K562 (cell line): ENCODE results near the gene VPS26A. TPM values are rescaled to one million over a fixed set of nuclear protein-coding genes. Genes with fewer than 3 reads are reported as not detected.

Source experiments
- ATF7 ChIP-seq: fragments of 450-650 bp; IDR thresholded peaks from 2 replicates; pipeline ENCODE4 v1.7.1; 2014; ENCODE audit warnings: mild to moderate bottlenecking, moderate library complexity
- ESRRA ChIP-seq: fragments of 450-650 bp; IDR thresholded peaks from 2 replicates; pipeline ENCODE4 v1.6.1; 2014; ENCODE audit warnings: low read depth, mild to moderate bottlenecking, moderate library complexity, borderline replicate concordance
- HDAC2 ChIP-seq: fragments of 450-650 bp; IDR thresholded peaks from 2 replicates; pipeline ENCODE4 v1.6.1; 2016; ENCODE audit warnings: mild to moderate bottlenecking
- HEY1 ChIP-seq: fragments of 250-450 bp; sonication (Bioruptor Pico); IDR thresholded peaks from 2 replicates; pipeline ENCODE4 v1.5.0; 2020; ENCODE audit warnings: mild to moderate bottlenecking, moderate library complexity, borderline replicate concordance
- NFIC ChIP-seq: fragments of 450-650 bp; IDR thresholded peaks from 2 replicates; pipeline ENCODE4 v1.6.1; 2017; ENCODE audit warnings: mild to moderate bottlenecking, inconsistent platforms
- RBM14 ChIP-seq: fragments of 200-400 bp; formaldehyde crosslinking; IDR thresholded peaks from 2 replicates; pipeline ENCODE4 v1.6.1; 2018; ENCODE audit warnings: low read depth, mild to moderate bottlenecking, low read length, moderate library complexity, borderline replicate concordance; ENCODE audit not compliant: insufficient read depth
- RBM34 ChIP-seq: fragments of 200-400 bp; formaldehyde crosslinking; IDR thresholded peaks from 2 replicates; pipeline ENCODE4 v1.6.1; 2018; ENCODE audit warnings: low read length, borderline replicate concordance; ENCODE audit not compliant: insufficient read depth
- SRSF9 ChIP-seq: fragments of 200-400 bp; formaldehyde crosslinking; IDR thresholded peaks from 2 replicates; pipeline ENCODE4 v1.6.1; 2017; ENCODE audit warnings: low read depth, low read length, borderline replicate concordance
- U2AF1 ChIP-seq: fragments of 200-400 bp; formaldehyde crosslinking; optimal IDR thresholded peaks from 2 replicates; pipeline ENCODE3; 2017; ENCODE audit warnings: mild to moderate bottlenecking, low read depth, low read length, moderate library complexity
- ZNF644 ChIP-seq: fragments of 200-800 bp; sonication (Bioruptor generic); IDR thresholded peaks from 2 replicates; pipeline ENCODE4 v1.6.1; 2016; ENCODE audit warnings: low read depth, missing genetic modification characterization, missing compliant biosample characterization
- ZZZ3 ChIP-seq: fragments of 450-650 bp; IDR thresholded peaks from 2 replicates; pipeline ENCODE4 v1.6.1; 2016; ENCODE audit warnings: antibody characterized with exemption, mild to moderate bottlenecking, moderate library complexity
- polyA plus RNA-seq, 8 experiments: library from polyadenylated mRNA; depleted of rRNA in 4 of 8; stranded (reverse) in 5 of 8; unstranded in 3 of 8; fragments of >200 nt; fragmentation: Nextera tagmentation in 2 of 8; fragmentation: Illumina TruSeq in 1 of 8; extraction: Ambion mirVana in 2 of 8; extraction: Trizol in 1 of 8; gene quantifications; 2 replicates each; pipeline versions ENCODE4 v1.2.1 to v1.2.3, GENCODE V29; 2011 to 2014; ENCODE audit warnings: inconsistent platforms in 1 of 8, missing spikeins in 1 of 8
- total RNA-seq, 7 experiments: library from RNA; depleted of rRNA in 6 of 7; stranded (reverse); fragments of >200 nt in 6 of 7; fragmentation: Illumina TruSeq in 2 of 7; extraction: Trizol in 2 of 7; gene quantifications; 2 replicates each; pipeline versions ENCODE4 v1.2.1 to v1.2.3, GENCODE V29; 2011 to 2021; ENCODE audit warnings: low replicate concordance in 1 of 7
- TF ChIP-seq, protein P1 (sequence below), 2 experiments: fragments of 450-650 bp; IDR thresholded peaks; 2 replicates each; pipeline ENCODE4 v1.6.1; 2018; ENCODE audit warnings: mild to moderate bottlenecking in 2 of 2, low read depth in 1 of 2; ENCODE audit not compliant: partially characterized antibody in 2 of 2
- TF ChIP-seq, protein P2 (sequence below): fragments of 450-650 bp; formaldehyde crosslinking; IDR thresholded peaks from 2 replicates; pipeline ENCODE4 v1.4.0; 2020; ENCODE audit warnings: mild to moderate bottlenecking, moderate library complexity
- TF ChIP-seq, protein P3 (sequence below): fragments of 250-450 bp; sonication (Bioruptor Pico); IDR thresholded peaks from 2 replicates; pipeline ENCODE4 v1.5.0; 2021; ENCODE audit warnings: mild to moderate bottlenecking, moderate library complexity
- TF ChIP-seq, protein P4 (sequence below): IDR thresholded peaks from 2 replicates; pipeline ENCODE4 v1.6.1; 2012; ENCODE audit warnings: low read depth, low read length, improper control_type of control experiment, borderline replicate concordance

Gene VPS26A
- total and polyA plus RNA-seq, 9 of the 15 experiments (the other 6 are each of a cell fraction or from before 2014, with no cell fraction given) = 47.1 to 137 (median 69.3) TPM

DNA sequence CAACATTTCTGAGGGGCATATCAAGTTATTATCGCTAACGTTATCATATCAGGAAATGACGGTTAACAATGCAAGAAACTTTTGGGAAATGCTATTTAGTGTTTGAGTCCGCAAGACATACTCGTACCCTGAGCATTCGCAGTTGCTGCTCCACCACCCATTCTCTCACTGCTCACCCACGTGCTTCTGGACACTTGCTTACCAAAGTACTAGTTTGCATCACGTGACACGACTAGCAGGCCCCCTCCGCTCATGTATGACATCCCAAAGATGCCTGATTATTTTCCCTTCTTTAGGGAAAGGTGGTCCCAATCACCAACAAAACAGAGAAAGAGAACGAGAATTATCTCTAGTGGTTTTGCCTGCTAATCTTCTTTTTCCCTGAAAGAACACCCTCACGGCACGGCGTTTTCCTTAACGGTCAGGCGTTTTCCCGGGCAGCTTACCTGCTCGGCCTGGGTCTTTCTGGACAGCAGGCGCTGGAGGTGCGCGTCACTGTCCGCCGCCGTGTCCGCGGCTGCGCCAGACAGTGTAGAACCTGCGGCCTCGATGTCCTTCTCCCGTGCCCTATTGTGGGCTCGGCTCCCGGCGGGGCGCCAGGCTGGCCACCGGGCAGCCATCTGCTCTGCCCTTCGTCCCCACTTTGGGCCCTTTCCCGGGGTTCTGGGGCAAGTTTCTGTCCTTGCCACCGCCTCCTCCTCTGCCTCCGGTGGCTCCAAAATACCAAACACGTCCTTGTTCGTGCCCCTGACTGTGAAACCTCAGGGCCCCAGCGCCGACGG lies 56.0 kb downstream of the VPS26A start, which contains the start of gene SUPV3L1 (continued):
- TF ChIP-seq, protein P1, sequence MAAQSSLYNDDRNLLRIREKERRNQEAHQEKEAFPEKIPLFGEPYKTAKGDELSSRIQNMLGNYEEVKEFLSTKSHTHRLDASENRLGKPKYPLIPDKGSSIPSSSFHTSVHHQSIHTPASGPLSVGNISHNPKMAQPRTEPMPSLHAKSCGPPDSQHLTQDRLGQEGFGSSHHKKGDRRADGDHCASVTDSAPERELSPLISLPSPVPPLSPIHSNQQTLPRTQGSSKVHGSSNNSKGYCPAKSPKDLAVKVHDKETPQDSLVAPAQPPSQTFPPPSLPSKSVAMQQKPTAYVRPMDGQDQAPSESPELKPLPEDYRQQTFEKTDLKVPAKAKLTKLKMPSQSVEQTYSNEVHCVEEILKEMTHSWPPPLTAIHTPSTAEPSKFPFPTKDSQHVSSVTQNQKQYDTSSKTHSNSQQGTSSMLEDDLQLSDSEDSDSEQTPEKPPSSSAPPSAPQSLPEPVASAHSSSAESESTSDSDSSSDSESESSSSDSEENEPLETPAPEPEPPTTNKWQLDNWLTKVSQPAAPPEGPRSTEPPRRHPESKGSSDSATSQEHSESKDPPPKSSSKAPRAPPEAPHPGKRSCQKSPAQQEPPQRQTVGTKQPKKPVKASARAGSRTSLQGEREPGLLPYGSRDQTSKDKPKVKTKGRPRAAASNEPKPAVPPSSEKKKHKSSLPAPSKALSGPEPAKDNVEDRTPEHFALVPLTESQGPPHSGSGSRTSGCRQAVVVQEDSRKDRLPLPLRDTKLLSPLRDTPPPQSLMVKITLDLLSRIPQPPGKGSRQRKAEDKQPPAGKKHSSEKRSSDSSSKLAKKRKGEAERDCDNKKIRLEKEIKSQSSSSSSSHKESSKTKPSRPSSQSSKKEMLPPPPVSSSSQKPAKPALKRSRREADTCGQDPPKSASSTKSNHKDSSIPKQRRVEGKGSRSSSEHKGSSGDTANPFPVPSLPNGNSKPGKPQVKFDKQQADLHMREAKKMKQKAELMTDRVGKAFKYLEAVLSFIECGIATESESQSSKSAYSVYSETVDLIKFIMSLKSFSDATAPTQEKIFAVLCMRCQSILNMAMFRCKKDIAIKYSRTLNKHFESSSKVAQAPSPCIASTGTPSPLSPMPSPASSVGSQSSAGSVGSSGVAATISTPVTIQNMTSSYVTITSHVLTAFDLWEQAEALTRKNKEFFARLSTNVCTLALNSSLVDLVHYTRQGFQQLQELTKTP (IDR thresholded peaks at IDR 0.05; ENCODE audit: low read depth in 1 of 2, partially characterized antibody in 2 of 2) = peak; percentile 55 to 99
- TF ChIP-seq RBM14 (no peak), ATF7 (peak; percentile 95), RBM34 (no peak), U2AF1 (no peak), HDAC2 (peak; percentile 96), ESRRA (peak; percentile 82), ZNF644 (tag) (peak; percentile 95), NFIC (peak; percentile 53), ZZZ3 (peak; percentile 88), HEY1 (CRISPR knock-in tag) (no peak; the same call in 1 of the 2 replicates), SRSF9 (no peak)
- TF ChIP-seq, protein P2, sequence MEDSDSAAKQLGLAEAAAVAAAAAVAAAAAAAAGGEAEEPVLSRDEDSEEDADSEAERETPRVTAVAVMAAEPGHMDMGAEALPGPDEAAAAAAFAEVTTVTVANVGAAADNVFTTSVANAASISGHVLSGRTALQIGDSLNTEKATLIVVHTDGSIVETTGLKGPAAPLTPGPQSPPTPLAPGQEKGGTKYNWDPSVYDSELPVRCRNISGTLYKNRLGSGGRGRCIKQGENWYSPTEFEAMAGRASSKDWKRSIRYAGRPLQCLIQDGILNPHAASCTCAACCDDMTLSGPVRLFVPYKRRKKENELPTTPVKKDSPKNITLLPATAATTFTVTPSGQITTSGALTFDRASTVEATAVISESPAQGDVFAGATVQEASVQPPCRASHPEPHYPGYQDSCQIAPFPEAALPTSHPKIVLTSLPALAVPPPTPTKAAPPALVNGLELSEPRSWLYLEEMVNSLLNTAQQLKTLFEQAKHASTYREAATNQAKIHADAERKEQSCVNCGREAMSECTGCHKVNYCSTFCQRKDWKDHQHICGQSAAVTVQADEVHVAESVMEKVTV (CRISPR knock-in tag) = peak; percentile 40; the same call in 1 of the 2 replicates
- TF ChIP-seq, protein P3, sequence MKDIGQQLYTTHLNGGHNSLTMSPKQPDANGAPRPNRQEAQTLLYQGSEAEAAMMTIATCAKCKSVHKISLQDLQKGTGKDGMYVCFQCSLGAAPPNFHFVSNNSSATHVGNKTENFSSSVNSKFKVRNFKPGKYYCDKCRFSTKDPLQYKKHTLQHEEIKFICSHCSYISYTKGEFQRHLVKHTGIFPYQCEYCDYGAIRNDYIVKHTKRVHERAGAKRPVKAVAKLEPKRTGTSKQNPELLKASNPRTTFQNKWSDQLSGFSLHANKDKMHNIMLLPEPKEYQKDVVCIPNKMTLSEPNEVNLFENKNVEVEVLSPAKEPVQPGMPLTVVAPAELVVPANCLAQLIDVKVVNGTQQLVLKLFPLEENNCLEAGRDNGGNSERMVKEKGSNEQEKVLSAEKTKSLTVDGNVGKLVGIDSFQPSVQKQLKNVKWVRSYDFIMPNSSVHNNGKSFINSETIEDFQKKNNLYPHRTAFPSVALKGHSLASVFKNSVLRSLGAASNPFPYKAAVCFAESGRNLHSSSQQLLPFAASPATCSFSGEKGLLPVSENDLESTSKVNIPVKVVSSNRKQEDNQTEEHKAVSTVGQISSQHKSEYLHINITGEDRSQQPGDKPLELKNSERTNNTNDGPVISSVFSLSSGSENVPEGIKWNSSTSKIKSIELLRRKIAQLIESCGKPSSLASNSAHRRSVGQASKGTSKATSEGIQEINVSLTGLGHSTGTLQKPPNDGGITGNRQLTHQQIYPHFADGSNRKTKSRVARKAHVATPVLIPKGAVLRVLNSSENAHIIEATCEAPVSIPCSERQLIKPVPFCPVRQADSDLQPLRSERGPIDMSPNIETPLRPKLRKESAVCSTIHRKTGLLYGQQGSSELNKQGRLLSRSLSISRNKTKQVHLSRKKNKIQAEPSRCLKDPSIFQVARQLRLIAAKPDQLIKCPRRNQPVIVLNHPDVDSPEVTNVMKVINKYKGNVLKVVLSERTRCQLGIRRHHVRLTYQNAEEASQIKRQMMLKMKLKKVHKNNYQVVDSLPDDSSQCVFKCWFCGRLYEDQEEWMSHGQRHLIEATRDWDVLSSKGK (CRISPR knock-in tag) = no peak
- TF ChIP-seq, protein P4, sequence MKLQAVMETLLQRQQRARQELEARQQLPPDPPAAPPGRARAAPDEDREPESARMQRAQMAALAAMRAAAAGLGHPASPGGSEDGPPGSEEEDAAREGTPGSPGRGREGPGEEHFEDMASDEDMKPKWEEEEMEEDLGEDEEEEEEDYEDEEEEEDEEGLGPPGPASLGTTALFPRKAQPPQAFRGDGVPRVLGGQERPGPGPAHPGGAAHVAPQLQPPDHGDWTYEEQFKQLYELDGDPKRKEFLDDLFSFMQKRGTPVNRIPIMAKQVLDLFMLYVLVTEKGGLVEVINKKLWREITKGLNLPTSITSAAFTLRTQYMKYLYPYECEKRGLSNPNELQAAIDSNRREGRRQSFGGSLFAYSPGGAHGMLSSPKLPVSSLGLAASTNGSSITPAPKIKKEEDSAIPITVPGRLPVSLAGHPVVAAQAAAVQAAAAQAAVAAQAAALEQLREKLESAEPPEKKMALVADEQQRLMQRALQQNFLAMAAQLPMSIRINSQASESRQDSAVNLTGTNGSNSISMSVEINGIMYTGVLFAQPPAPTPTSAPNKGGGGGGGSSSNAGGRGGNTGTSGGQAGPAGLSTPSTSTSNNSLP = no peak
